22Rv1 (cell line): ENCODE data around the gene CXCL3.
"Not testable (repeated sequence)": the region's sequence is repeated elsewhere in the genome, so short reads cannot be mapped to it uniquely, and the experiment has no call there.

Experiments
- ZFX ChIP-seq: fragments of 450-650 bp; IDR thresholded peaks from 2 replicates; pipeline ENCODE4 v1.6.1; 2017; ENCODE audit warnings: antibody characterized with exemption, borderline replicate concordance
- TF ChIP-seq, protein P1 (sequence below): fragments of 450-650 bp; IDR thresholded peaks from 2 replicates; pipeline ENCODE4 v1.5.1; 2017; ENCODE audit warnings: mild to moderate bottlenecking

DNA sequence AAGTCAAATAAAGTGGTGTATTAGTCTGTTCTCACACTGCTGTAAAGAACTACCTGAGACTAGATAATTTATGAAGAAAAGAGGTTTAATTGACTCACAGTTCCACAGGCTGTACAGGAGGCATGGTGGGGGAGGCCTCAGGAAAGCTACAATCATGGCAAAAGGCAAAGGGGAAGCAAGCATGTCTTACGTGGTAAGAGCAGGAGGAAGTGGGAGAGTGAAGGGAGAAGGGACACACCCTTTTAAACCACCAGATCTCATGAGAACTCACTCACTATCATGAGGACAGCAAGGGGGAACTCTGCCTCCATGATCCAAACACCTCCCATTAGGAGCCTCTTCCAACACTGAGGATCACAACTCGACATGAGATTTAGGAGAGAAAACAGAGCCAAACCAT, 40.5 kb upstream of the CXCL3 start:
- TF ChIP-seq, protein P1, sequence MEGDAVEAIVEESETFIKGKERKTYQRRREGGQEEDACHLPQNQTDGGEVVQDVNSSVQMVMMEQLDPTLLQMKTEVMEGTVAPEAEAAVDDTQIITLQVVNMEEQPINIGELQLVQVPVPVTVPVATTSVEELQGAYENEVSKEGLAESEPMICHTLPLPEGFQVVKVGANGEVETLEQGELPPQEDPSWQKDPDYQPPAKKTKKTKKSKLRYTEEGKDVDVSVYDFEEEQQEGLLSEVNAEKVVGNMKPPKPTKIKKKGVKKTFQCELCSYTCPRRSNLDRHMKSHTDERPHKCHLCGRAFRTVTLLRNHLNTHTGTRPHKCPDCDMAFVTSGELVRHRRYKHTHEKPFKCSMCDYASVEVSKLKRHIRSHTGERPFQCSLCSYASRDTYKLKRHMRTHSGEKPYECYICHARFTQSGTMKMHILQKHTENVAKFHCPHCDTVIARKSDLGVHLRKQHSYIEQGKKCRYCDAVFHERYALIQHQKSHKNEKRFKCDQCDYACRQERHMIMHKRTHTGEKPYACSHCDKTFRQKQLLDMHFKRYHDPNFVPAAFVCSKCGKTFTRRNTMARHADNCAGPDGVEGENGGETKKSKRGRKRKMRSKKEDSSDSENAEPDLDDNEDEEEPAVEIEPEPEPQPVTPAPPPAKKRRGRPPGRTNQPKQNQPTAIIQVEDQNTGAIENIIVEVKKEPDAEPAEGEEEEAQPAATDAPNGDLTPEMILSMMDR: not testable (repeated sequence)
- TF ChIP-seq ZFX: not testable (repeated sequence)
